A549 (cell line): ENCODE measurements around the gene PPP1R1B. TPM values are rescaled to one million over a fixed set of nuclear protein-coding genes. Genes with fewer than 3 reads are reported as not detected.

ENCODE experiments used
- ATAC-seq, 2 experiments: fragments of 200-7000 bp in 1 of 2; fragments of >200 bp in 1 of 2; cut with Nextera tagmentation in 1 of 2; cut with Tn5 transposase in 1 of 2; 3 replicates each; pipeline versions ENCODE4 v1.8.0 to v1.9.1; 2018 to 2020; ENCODE audit warnings: mild to moderate bottlenecking in 1 of 2, moderate library complexity in 1 of 2
- CTCF ChIA-PET: fragments of 300-600 bp; sonication (Branson Sonifier 250); formaldehyde crosslinking; extraction: SDS; loops from one replicate; lab custom pipeline; 2021; ENCODE audit warnings: antibody characterized with exemption, inconsistent platforms; lab: Yijun Ruan, JAX
- POLR2A ChIA-PET: fragments of 350-600 bp; formaldehyde crosslinking; extraction: SDS; loops from one replicate; lab custom pipeline; 2021; ENCODE audit warnings: antibody characterized with exemption, inconsistent platforms; lab: Yijun Ruan, JAX
- DNase-seq, 2 experiments: peaks; one replicate each; pipeline versions ENCODE4 v3.0.0 to v3.0.0-alpha.2; 2011 to 2016; ENCODE audit warnings: low read depth in 1 of 2, low spot score in 1 of 2
- FAIRE-seq: peaks from 2 replicates; lab custom pipeline; 2011; peaks lifted over from hg19 to GRCh38; lab: Jason Lieb, UNC
- H3K27ac ChIP-seq, 2 experiments: fragments of >200 bp; sonication (Bioruptor Twin); formaldehyde crosslinking; 3 replicates each; pipeline ENCODE4 v1.5.1; 2016 to 2017
- H3K4me1 ChIP-seq: fragments of >200 bp; sonication (Bioruptor Twin); formaldehyde crosslinking; 3 replicates; pipeline ENCODE4 v1.6.1; 2016
- H3K4me2 ChIP-seq: fragments of >200 bp; sonication (Bioruptor Twin); formaldehyde crosslinking; 3 replicates; pipeline ENCODE4 v1.6.1; 2016
- H3K4me3 ChIP-seq: fragments of >200 bp; sonication (Bioruptor Twin); formaldehyde crosslinking; 3 replicates; pipeline ENCODE4 v1.5.1; 2016
- H3K9me3 ChIP-seq: fragments of >200 bp; sonication (Bioruptor Twin); formaldehyde crosslinking; 3 replicates; pipeline ENCODE4 v1.6.1; 2016
- ATOH8 ChIP-seq: fragments of 250-450 bp; sonication (Bioruptor Pico); IDR thresholded peaks from 2 replicates; pipeline ENCODE4 v1.5.0; 2020; ENCODE audit warnings: low read depth, mild to moderate bottlenecking, moderate library complexity
- BHLHE40 ChIP-seq: IDR thresholded peaks from 2 replicates; pipeline ENCODE4 v1.6.1; 2012; ENCODE audit warnings: low read depth, low read length, inconsistent platforms
- CBX2 ChIP-seq: fragments of 200-600 bp; sonication (generic); IDR thresholded peaks from 2 replicates; pipeline ENCODE4 v1.6.1; 2016; ENCODE audit warnings: low read depth, mild to moderate bottlenecking, borderline replicate concordance
- EHF ChIP-seq: fragments of 250-450 bp; sonication (Bioruptor Pico); IDR thresholded peaks from 2 replicates; pipeline ENCODE4 v1.5.0; 2020; ENCODE audit warnings: mild to moderate bottlenecking
- ESRRA ChIP-seq: fragments of 150-350 bp; IDR thresholded peaks from 2 replicates; pipeline ENCODE4 v1.6.1; 2014; ENCODE audit warnings: mild to moderate bottlenecking, low read length, borderline replicate concordance
- HEYL ChIP-seq: fragments of 250-450 bp; sonication (Bioruptor Pico); IDR thresholded peaks from 2 replicates; pipeline ENCODE4 v1.8.0; 2021; ENCODE audit warnings: mild to moderate bottlenecking, moderate library complexity
- HMGXB4 ChIP-seq: fragments of 250-450 bp; sonication (Bioruptor Pico); IDR thresholded peaks from 2 replicates; pipeline ENCODE4 v1.5.0; 2021; ENCODE audit warnings: mild to moderate bottlenecking, moderate library complexity, borderline replicate concordance
- JUN ChIP-seq, 2 experiments: fragments of >200 bp; sonication (Bioruptor Twin); formaldehyde crosslinking; IDR thresholded peaks; 2 replicates in 1 of 2; 3 replicates in 1 of 2; pipeline ENCODE4 v1.6.1; 2016 to 2017
- MAFK ChIP-seq: fragments of 450-650 bp; IDR thresholded peaks from 2 replicates; pipeline ENCODE4 v1.6.1; 2014; ENCODE audit not compliant: partially characterized antibody
- MAZ ChIP-seq: fragments of 150-350 bp; IDR thresholded peaks from 2 replicates; pipeline ENCODE4 v1.6.1; 2014; ENCODE audit warnings: antibody characterized with exemption, low read depth, low read length, borderline replicate concordance
- MYC ChIP-seq: IDR thresholded peaks from 2 replicates; pipeline ENCODE4 v1.6.1; 2012; ENCODE audit warnings: mild to moderate bottlenecking, inconsistent platforms, low read length, improper control_type of control experiment, borderline replicate concordance
- POLR2AphosphoS2 ChIP-seq: conservative IDR thresholded peaks from 2 replicates; pipeline ENCODE4 v1.6.1; 2012; ENCODE audit warnings: low read length, improper control_type of control experiment, inconsistent platforms
- RCOR1 ChIP-seq: fragments of 150-350 bp; IDR thresholded peaks from 2 replicates; pipeline ENCODE4 v1.6.1; 2014; ENCODE audit warnings: antibody characterized with exemption, low read length, low read depth
- RFX5 ChIP-seq: fragments of 450-650 bp; IDR thresholded peaks from 2 replicates; pipeline ENCODE4 v1.7.1; 2014; ENCODE audit warnings: antibody characterized with exemption, mild to moderate bottlenecking, moderate library complexity
- RNF2 ChIP-seq: fragments of 200-600 bp; sonication (generic); IDR thresholded peaks from 2 replicates; pipeline ENCODE4 v1.6.1; 2016; ENCODE audit warnings: low read depth, mild to moderate bottlenecking, antibody characterized with exemption, moderate library complexity, borderline replicate concordance
- SREBF2 ChIP-seq: fragments of 450-650 bp; IDR thresholded peaks from 2 replicates; pipeline ENCODE4 v1.6.1; 2014; ENCODE audit warnings: mild to moderate bottlenecking, moderate library complexity
- TP53 ChIP-seq: fragments of 250-450 bp; sonication (Bioruptor Pico); IDR thresholded peaks from 2 replicates; pipeline ENCODE4 v1.5.0; 2021; ENCODE audit warnings: mild to moderate bottlenecking, moderate library complexity
- ZC3H11A ChIP-seq: fragments of 450-650 bp; IDR thresholded peaks from 2 replicates; pipeline ENCODE4 v1.6.1; 2014; ENCODE audit warnings: antibody characterized with exemption, mild to moderate bottlenecking
- WGBS: methylation state at CpG from one replicate; pipeline ENCODE4 v1.1.6; 2017; ENCODE audit errors: missing lambda C conversion rate; 5-methylcytosine and 5-hydroxymethylcytosine counted together
- polyA plus RNA-seq, 4 experiments: library from polyadenylated mRNA; depleted of rRNA in 3 of 4; stranded (reverse); fragments of >200 nt; fragmentation: RNase III in 1 of 4; extraction: RNeasy Plus Mini Kit Qiagen cat#74134 plus additional on column Dnase treatment in 1 of 4; gene quantifications; 2 replicates in 3 of 4; 3 replicates in 1 of 4; pipeline ENCODE4 v1.2.3, GENCODE V29; 2011 to 2017
- TF ChIP-seq, protein P1 (sequence below): IDR thresholded peaks from 2 replicates; pipeline ENCODE4 v1.6.1; 2012
- TF ChIP-seq, protein P2 (sequence below): IDR thresholded peaks from 2 replicates; pipeline ENCODE4 v1.6.1; 2012; ENCODE audit warnings: low read depth, borderline replicate concordance
- TF ChIP-seq, protein P3 (sequence below): fragments of 150-350 bp; IDR thresholded peaks from 2 replicates; pipeline ENCODE4 v1.6.1; 2014; ENCODE audit warnings: low read depth, mild to moderate bottlenecking, low read length
- TF ChIP-seq, protein P4 (sequence below): fragments of >200 bp; sonication (Bioruptor Twin); formaldehyde crosslinking; IDR thresholded peaks from 2 replicates; pipeline ENCODE4 v1.6.1; 2016

PPP1R1B gene
- polyA plus RNA-seq, 2 of the 4 experiments (the other 2 are of a cell fraction): 0.10 TPM; not detected in 1

- H3K9me3 ChIP-seq: no peaks in the 10 kb centered on the region
- 70% methylated on average over 13 of the region's 15 CpGs for WGBS
- H3K4me3 ChIP-seq: no peak overlapping the region
- TF ChIP-seq MAZ (no peak), RCOR1 (no peak), BHLHE40 (no peak), EHF (CRISPR knock-in tag) (no peak), POLR2AphosphoS2 (no peak)
- TF ChIP-seq, protein P1, sequence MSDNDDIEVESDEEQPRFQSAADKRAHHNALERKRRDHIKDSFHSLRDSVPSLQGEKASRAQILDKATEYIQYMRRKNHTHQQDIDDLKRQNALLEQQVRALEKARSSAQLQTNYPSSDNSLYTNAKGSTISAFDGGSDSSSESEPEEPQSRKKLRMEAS: no peak
- TF ChIP-seq, protein P2, sequence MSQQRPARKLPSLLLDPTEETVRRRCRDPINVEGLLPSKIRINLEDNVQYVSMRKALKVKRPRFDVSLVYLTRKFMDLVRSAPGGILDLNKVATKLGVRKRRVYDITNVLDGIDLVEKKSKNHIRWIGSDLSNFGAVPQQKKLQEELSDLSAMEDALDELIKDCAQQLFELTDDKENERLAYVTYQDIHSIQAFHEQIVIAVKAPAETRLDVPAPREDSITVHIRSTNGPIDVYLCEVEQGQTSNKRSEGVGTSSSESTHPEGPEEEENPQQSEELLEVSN: no peak
- TF ChIP-seq, all 56 proteins: peak for 0
- ChIA-PET POLR2A (interaction anchor here (1.0 to 1.3 kb wide), 2 partner anchors 15 kb away, joined by 3 read pairs; partner anchors contain the start of gene PGAP3), CTCF (interaction anchor here (0.6 to 50.7 kb wide), 11 partner anchors 11 to 125 kb away, joined by 3 to 1391 read pairs (median 8); partner anchors contain the start of genes ERBB2, MIEN1, PGAP3 and PPP1R1B)
- peak in 1 of 2 experiments; percentile 2; a peak in 2 of 6 replicates for ATAC-seq
- Histone ChIP-seq H3K4me2 (no peak overlapping the region), H3K4me1 (peaks cover 20% of the 10 kb centered on the region; the same call in 2 of the 3 replicates), H3K27ac (no peak overlapping the region)
- no peak for FAIRE-seq
- DNase-seq: no peak
These were observed 46.0 kb downstream of the PPP1R1B start for GRCh38 chr17:39672522-39673334.

GRCh38 chr17:39673335-39674081 lies 46.8 kb downstream of the PPP1R1B start:
- WGBS: 64% methylated on average over 10 of the region's 13 CpGs
- TF ChIP-seq MAFK (peak; percentile 24), JUN (IDR thresholded peaks at IDR 0.05) (no peak)
- TF ChIP-seq, all 56 proteins: peak for 1
- no peak for FAIRE-seq
- peaks cover 20% of the 10 kb centered on the region; the same call in 2 of the 3 replicates for H3K4me1 ChIP-seq
- no peak overlapping the region for H3K27ac ChIP-seq
- no peak for ATAC-seq
- no peak overlapping the region for H3K4me3 ChIP-seq
- H3K4me2 ChIP-seq: no peak overlapping the region
- H3K9me3 ChIP-seq: no peaks in the 10 kb centered on the region
- DNase-seq: no peak
- ChIA-PET CTCF (interaction anchor here (1.5 to 50.7 kb wide), 7 partner anchors 12 to 126 kb away, joined by 3 to 1391 read pairs (median 24); partner anchors contain the start of genes ERBB2, MIEN1, PGAP3 and PPP1R1B), POLR2A (interaction anchor here (1.3 kb wide), 1 partner anchor 15 kb away, joined by 3 read pairs; the partner anchor contains the start of gene PGAP3)

DNA sequence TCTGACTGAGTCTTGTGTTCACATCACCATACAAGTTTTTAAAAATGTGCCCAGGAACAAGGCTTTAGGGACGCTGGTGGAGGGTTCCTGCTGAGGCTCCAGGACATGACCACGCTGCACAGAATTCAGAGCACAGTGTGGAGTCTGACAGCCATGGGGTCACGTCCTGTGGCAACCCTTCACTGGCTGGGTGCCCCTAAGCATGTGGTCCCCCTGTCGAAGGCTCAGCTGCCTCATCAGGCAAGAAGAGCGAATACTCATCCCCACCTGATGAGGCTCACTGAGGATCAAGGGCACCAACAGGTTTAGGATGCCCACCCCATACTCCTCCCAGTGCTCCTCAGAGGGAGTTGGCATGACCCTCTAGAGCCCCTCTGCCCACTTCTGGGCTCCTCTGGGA lies 47.4 kb downstream of the PPP1R1B start:
- H3K9me3 ChIP-seq: no peaks in the 10 kb centered on the region
- H3K4me1 ChIP-seq: peaks cover 21% of the 10 kb centered on the region; the same call in 2 of the 3 replicates
- 65% methylated on average over 5 of the region's 5 CpGs for WGBS
- ChIA-PET POLR2A (interaction anchor here (1.3 kb wide), 1 partner anchor 14 kb away, joined by 3 read pairs; the partner anchor contains the start of gene PGAP3), CTCF (interaction anchor here (9.2 to 50.7 kb wide), 3 partner anchors 15 to 56 kb away, joined by 61 to 1391 read pairs (median 236); partner anchors contain the start of genes ERBB2, MIEN1, PGAP3 and PPP1R1B)
- DNase-seq (no peak), ATAC-seq (no peak), FAIRE-seq (no peak)
- no peak overlapping the region for H3K4me2 ChIP-seq
- H3K27ac ChIP-seq: no peak overlapping the region
- TF ChIP-seq ATOH8 (CRISPR knock-in tag): no peak
- TF ChIP-seq CBX2: no peak
- no peak for TF ChIP-seq HMGXB4 (CRISPR knock-in tag)
- no peak for TF ChIP-seq HEYL
- no peak for TF ChIP-seq RNF2
- TF ChIP-seq MAFK: no peak
- TF ChIP-seq MYC: no peak
- TF ChIP-seq TP53: no peak
- TF ChIP-seq RFX5: no peak
- TF ChIP-seq SREBF2: no peak
- TF ChIP-seq, protein P3, sequence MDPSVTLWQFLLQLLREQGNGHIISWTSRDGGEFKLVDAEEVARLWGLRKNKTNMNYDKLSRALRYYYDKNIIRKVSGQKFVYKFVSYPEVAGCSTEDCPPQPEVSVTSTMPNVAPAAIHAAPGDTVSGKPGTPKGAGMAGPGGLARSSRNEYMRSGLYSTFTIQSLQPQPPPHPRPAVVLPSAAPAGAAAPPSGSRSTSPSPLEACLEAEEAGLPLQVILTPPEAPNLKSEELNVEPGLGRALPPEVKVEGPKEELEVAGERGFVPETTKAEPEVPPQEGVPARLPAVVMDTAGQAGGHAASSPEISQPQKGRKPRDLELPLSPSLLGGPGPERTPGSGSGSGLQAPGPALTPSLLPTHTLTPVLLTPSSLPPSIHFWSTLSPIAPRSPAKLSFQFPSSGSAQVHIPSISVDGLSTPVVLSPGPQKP: no peak
- TF ChIP-seq, protein P2: no peak
- TF ChIP-seq ZC3H11A: no peak
- TF ChIP-seq, protein P1: no peak
- no peak for TF ChIP-seq JUN (IDR thresholded peaks at IDR 0.05)
- TF ChIP-seq, protein P4, sequence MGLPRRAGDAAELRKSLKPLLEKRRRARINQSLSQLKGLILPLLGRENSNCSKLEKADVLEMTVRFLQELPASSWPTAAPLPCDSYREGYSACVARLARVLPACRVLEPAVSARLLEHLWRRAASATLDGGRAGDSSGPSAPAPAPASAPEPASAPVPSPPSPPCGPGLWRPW: no peak
- no peak for TF ChIP-seq BHLHE40
- TF ChIP-seq ESRRA: no peak
- H3K4me3 ChIP-seq: no peak overlapping the region
